ENCODE measurements around the gene CAPNS1. TPM values are rescaled to one million over a fixed set of nuclear protein-coding genes. Genes with fewer than 3 reads are reported as not detected.
"Not testable (repeated sequence)": the region's sequence is repeated elsewhere in the genome, so short reads cannot be mapped to it uniquely, and the experiment has no call there.

Gene CAPNS1
- total RNA-seq, 1 experiment from 2014 or later = 506 TPM

GRCh38 chr19:36149673-36150406 lies 10.0 kb downstream of the CAPNS1 start:
- no peak for DNase-seq (ENCODE audit: low read depth)

DNA sequence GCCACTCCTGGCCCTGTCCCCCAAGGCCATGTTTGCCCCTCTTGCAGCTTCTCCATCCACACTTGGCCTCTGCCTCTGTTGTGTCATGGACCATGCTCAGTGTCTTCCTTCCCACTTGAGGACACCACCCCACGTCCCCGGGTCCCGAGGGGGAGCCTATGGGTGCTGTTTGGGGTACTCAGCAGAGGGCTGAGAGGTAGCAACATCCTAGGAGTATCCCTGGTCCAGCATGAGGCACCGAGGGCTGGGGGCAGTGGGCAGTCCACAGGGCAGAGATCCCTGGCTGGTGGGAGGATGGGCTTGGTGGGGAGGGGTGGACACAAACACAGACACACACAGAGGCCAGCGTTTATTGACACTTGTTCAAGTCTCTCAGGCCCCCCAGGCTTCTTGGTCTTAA lies 10.7 kb downstream of the CAPNS1 start:
- DNase-seq (ENCODE audit: low read depth) = no peak

DNA sequence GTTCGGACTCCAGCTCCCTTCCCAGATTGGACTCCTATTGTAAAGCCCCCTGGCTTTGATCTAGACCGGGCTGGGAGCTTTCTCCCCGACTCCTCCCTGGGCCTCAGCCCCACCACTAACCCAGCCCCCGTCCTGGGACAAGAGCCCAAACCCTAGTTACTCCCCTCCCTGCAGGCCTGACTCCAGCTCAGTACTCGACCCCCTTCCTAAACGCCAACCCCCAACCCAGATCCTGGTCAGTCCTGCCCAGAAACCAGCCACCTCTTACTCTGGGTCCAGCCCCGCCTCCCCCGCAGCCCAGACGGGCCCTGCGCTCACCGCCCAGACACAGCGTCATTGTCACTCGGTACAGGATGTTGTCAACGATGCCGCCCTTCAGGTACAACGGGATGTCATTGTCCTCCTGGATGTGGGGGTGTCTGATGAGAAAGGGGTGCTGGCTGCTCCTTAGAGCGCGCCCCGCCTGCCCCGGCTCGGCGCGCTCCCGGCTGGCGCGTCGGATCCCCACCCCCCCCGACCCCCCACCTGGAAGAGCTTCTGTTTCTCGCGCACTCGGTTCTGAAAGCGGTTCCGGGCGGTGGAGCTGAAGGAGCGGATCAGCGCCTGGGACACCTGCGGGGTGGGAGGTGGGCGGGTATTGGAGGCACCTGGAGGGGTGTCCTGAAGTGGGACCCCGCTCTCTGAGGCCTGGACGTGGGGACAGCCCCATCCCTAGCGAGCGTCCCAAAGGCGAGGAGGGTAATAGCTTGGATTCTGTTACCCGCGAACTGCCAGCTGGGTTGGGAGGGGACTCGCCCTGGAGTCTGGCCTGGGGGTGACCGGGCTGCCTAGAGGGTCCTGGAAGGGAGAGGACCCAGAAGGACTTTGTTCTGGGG lies 11.5 kb downstream of the CAPNS1 start:
- DNase-seq (ENCODE audit: low read depth) = no peak

DNA sequence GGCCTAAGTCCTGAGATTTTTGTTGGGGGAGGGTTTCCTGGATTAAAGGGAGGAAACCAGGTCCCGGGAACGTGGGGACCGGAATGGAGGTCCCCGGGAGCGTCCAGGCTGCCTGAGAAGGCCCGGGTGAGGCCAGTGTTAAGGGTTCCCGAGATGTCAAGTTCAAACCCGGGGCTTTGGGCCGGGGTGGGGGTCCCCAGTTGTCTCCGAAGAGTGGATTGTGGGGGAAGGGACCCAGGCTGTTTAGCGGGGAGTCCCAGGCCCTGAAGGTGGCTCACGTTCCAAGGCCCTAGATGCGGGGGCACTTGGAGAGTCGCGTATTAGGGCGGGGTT lies 12.1 kb downstream of the CAPNS1 start:
- no peak for DNase-seq (ENCODE audit: low read depth)

DNA sequence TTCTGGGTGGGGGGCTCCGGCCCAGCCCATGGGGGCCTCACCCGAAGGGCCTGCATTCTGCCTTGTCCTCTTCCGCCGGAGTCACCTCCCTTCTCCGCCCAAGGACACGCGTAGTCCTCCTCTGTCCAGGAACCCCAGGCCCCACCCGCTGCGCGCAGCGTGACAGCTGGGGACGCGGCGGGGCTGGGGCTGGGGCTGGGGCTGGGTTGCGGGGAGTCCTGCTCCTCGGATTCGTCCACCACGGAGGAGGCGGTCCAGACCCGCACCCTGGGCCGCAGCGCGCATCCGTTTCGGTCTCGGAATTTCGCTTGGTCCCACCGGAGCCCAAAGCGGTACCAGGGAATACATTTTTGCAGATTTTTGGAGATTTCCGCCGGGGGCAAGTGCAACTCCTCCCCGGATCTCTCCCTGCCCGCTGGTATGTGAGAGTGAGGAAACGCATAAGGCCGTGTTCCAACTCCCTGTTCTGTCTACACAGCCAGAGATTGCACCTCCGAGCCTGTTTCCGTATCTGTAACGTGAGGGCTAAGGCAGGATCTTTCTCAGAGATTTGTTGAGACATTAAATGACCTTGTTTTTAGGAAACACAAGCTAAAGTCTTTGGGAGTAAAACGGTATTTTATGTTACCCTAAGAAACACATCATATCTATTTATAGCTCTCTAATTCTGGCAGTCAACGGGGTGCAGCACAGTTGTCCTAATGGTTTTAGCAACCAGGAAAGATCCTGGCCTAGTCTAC lies 12.7 kb downstream of the CAPNS1 start, which contains the start of gene COX7A1:
Gene COX7A1, minus strand, starts transcription at position 96 of the 740 bp plus-strand sequence. Its CDS starts 40 bp downstream, at position 56.
- peak; percentile 22 for DNase-seq (ENCODE audit: low read depth)

GRCh38 chr19:36153126-36153525 lies 13.3 kb downstream of the CAPNS1 start:
- no peak for DNase-seq (ENCODE audit: low read depth)

DNA sequence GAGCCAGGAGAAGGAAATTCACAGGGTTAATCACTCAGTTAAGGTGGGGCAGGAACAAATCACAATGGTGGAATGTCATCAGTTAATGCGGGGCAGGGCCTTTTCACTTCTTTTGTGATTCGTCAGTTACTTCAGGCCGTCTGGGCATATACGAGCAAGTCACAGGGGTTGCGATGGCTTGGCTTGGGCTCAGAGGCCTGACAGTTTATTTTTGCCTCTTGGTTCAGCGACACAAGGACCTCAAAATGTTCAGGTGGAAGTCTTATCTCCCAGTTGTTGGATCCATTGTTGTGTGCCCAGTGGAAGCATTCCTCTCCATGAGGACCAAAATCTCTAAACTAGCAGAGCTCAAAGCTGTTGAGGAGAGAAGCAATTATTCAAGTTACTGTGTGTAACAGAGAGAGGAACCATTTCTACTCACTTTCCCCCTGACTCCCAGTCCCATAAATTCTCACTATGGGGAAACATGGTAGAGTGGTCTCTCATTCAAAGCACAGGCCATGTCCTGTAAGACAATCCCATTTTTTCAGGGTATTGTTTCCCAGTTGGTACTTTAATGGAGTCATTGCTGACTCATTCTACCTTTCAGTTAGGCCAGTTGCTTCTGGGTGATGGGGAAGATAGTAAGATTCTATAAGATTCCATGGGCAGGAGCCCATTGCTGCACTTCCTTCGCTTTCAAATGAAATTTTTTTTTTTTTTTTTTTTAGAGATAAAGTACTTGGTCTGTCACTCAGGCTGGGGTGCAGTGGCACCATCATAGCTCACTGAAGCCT lies 21.1 kb downstream of the CAPNS1 start:
- DNase-seq (ENCODE audit: low read depth) = no peak

GRCh38 chr19:36163813-36164212 lies 23.9 kb downstream of the CAPNS1 start:
- DNase-seq (ENCODE audit: low read depth) = no peak

GRCh38 chr19:36169084-36169760 lies 29.4 kb downstream of the CAPNS1 start:
- DNase-seq (ENCODE audit: low read depth) = peak; percentile 77

- no peak for DNase-seq (ENCODE audit: low read depth)
Observed at GRCh38 chr19:36172852-36173251, 33.0 kb downstream of the CAPNS1 start.

GRCh38 chr19:36173846-36174245 lies 34.0 kb downstream of the CAPNS1 start:
- DNase-seq (ENCODE audit: low read depth) = not testable (repeated sequence)

GRCh38 chr19:36179077-36179476 lies 39.2 kb downstream of the CAPNS1 start:
- not testable (repeated sequence) for DNase-seq (ENCODE audit: low read depth)

- DNase-seq (ENCODE audit: low read depth) = peak; percentile 21
Observed at GRCh38 chr19:36182612-36183244, 42.9 kb downstream of the CAPNS1 start.

- no peak for DNase-seq (ENCODE audit: low read depth)
Observed at GRCh38 chr19:36183245-36183628, 43.4 kb downstream of the CAPNS1 start.

DNA sequence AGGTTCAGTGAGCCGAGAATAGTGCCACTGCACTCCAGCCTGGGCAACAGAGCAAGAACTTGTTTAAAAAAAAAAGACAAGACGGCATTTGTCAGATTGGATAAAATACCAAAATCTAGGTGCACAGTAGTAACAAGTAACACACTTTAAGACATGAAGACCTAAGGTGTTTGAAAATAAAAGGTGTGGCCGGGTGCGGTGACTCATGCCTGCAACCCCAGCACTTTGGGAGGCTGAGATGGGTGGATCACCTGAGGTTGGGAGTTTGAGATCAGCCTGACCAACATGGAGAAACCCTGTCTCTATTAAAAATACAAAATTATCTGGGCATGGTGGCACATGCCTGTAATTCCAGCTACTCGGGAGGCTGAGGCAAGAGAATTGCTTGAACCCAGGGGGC lies 46.9 kb downstream of the CAPNS1 start:
- not testable (repeated sequence) for DNase-seq (ENCODE audit: low read depth)

GRCh38 chr19:36196249-36196648 lies 56.4 kb downstream of the CAPNS1 start:
- no peak for DNase-seq (ENCODE audit: low read depth)

DNA sequence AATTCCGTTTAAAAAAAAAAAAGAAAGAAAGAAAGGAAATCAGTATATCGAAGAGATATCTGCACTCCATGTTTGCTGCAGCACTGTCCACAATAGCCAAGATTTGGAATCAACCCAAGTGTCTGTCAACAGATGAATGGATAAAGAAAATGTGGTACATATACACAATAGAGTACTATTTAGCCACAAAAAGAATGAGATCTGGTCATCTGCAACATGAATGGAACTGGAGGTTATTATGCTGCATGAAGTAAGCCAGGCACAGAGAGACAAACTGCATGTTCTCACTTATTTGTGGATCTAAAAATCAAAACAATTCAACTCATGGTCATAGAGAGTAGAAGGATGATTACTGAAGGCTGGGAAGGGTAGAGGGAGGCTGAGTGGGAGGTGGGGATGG lies 58.3 kb downstream of the CAPNS1 start:
- DNase-seq (ENCODE audit: low read depth) = no peak
